GM12878 (cell line): ENCODE measurements around the gene COL24A1. TPM values are rescaled to one million over a fixed set of nuclear protein-coding genes. Genes with fewer than 3 reads are reported as not detected.

Source experiments
- ATAC-seq: fragments of 200-7000 bp; cut with Tn5 transposase; 3 replicates; pipeline ENCODE4 v1.9.1; 2020; ENCODE audit warnings: mild to moderate bottlenecking, moderate library complexity
- BruUV-seq: library from RNA; stranded (reverse); fragments of 400-500 nt; replicated peaks from 2 replicates; lab custom pipeline; 2021; lab: Mats Ljungman, UMichigan
- CTCF ChIA-PET: fragments of 300-600 bp; sonication (Branson Sonifier 250); formaldehyde crosslinking; extraction: SDS; loops from one replicate; lab custom pipeline; 2021; ENCODE audit warnings: inconsistent platforms; lab: Yijun Ruan, JAX
- POLR2A ChIA-PET: fragments of 350-600 bp; formaldehyde crosslinking; extraction: SDS; loops from one replicate; lab custom pipeline; 2021; ENCODE audit warnings: inconsistent platforms; lab: Charles Lee
- RAD21 ChIA-PET: fragments of 300-600 bp; sonication (Branson Sonifier 250); formaldehyde crosslinking; loops from one replicate; lab custom pipeline; 2023; ENCODE audit warnings: antibody characterized with exemption; ENCODE audit not compliant: unreplicated experiment; lab: Charles Lee
- SMC1A ChIA-PET: fragments of 300-600 bp; sonication (Branson Sonifier 250); formaldehyde crosslinking; loops from one replicate; lab custom pipeline; 2023; ENCODE audit not compliant: unreplicated experiment, uncharacterized antibody; lab: Charles Lee
- DNase-seq: peaks from one replicate; pipeline ENCODE4 v3.0.0-alpha.2; 2011; ENCODE audit warnings: low read depth, low spot score
- FAIRE-seq: peaks from 3 replicates; lab custom pipeline; 2011; peaks lifted over from hg19 to GRCh38; lab: Jason Lieb, UNC
- H2AFZ ChIP-seq: 2 replicates; pipeline ENCODE4 v1.6.0; 2011; ENCODE audit warnings: low read depth, low read length, control low read depth; ENCODE audit not compliant: control insufficient read depth
- H3K27ac ChIP-seq: 2 replicates; pipeline ENCODE4 v1.5.1; 2011; ENCODE audit warnings: control low read depth; ENCODE audit not compliant: control insufficient read depth, insufficient read depth
- H3K27me3 ChIP-seq, 2 experiments: replicated peaks in 1 of 2; 2 replicates each; pipeline versions ENCODE4 v1.6.0 to v1.6.1; 2011; ENCODE audit warnings: low read length in 1 of 2; ENCODE audit not compliant: control insufficient read depth in 2 of 2, insufficient read depth in 2 of 2
- H3K36me3 ChIP-seq, 2 experiments: 2 replicates each; pipeline ENCODE4 v1.5.1; 2011; ENCODE audit warnings: low read length in 1 of 2; ENCODE audit not compliant: control insufficient read depth in 2 of 2, insufficient read depth in 2 of 2
- H3K4me1 ChIP-seq: 2 replicates; pipeline ENCODE4 v1.6.1; 2011; ENCODE audit warnings: mild to moderate bottlenecking, low read length, moderate library complexity, mixed read lengths; ENCODE audit not compliant: control insufficient read depth, insufficient read depth
- H3K4me2 ChIP-seq: 2 replicates; pipeline ENCODE4 v1.6.0; 2011; ENCODE audit warnings: control low read depth; ENCODE audit not compliant: control insufficient read depth, insufficient read depth
- H3K4me3 ChIP-seq: fragments of 200-600 bp; sonication (generic); 2 replicates; pipeline ENCODE4 v1.5.1; 2016
- H3K79me2 ChIP-seq: 2 replicates; pipeline ENCODE4 v1.6.0; 2011; ENCODE audit warnings: low read length; ENCODE audit not compliant: control insufficient read depth, insufficient read depth
- H3K9ac ChIP-seq: 2 replicates; pipeline ENCODE4 v1.8.0; 2011; ENCODE audit warnings: low read length, control low read depth, mixed read lengths; ENCODE audit not compliant: control insufficient read depth, insufficient read depth
- H3K9me3 ChIP-seq: replicated peaks from 3 replicates; pipeline ENCODE4 v1.5.1; 2011; ENCODE audit warnings: mild to moderate bottlenecking, low read length; ENCODE audit not compliant: control insufficient read depth, insufficient read depth
- H4K20me1 ChIP-seq: 2 replicates; pipeline ENCODE4 v1.6.0; 2011; ENCODE audit not compliant: control insufficient read depth, insufficient read depth
- KAT2A ChIP-seq: conservative IDR thresholded peaks from 2 replicates; pipeline ENCODE4 v1.6.1; 2011; ENCODE audit warnings: low read depth, low read length; ENCODE audit not compliant: control insufficient read depth
- SREBF2 ChIP-seq: IDR thresholded peaks from 2 replicates; pipeline ENCODE4 v1.6.1; 2012; ENCODE audit warnings: mild to moderate bottlenecking, low read length
- STAT1 ChIP-seq: fragments of 450-650 bp; conservative IDR thresholded peaks from 2 replicates; pipeline ENCODE4 v1.6.1; 2014; ENCODE audit warnings: antibody characterized with exemption, mild to moderate bottlenecking
- SUPT20H ChIP-seq: IDR thresholded peaks from 2 replicates; pipeline ENCODE4 v1.6.1; 2011; ENCODE audit warnings: low read depth, mild to moderate bottlenecking, low read length, moderate library complexity, borderline replicate concordance; ENCODE audit not compliant: control insufficient read depth
- USF2 ChIP-seq: IDR thresholded peaks from 2 replicates; pipeline ENCODE4 v1.6.1; 2011; ENCODE audit warnings: low read depth, low read length, improper control_type of control experiment, borderline replicate concordance
- ZNF274 ChIP-seq: IDR thresholded peaks from one replicate; pipeline ENCODE4 v1.8.0; 2011; ENCODE audit not compliant: insufficient read length, insufficient read depth
- WGBS: methylation state at CpG from one replicate; pipeline ENCODE4 v1.1.6; 2016; ENCODE audit warnings: low lambda C conversion rate; ENCODE audit not compliant: insufficient replicate concordance, insufficient coverage; ENCODE audit errors: missing lambda C conversion rate; 5-methylcytosine and 5-hydroxymethylcytosine counted together
- in situ Hi-C: fragments of 300-500 bp; cut with MboI; formaldehyde crosslinking; loops from 9 replicates; pipeline ENCODE4 v1.14.3; 2018; ENCODE audit warnings: mixed read lengths
- intact Hi-C: fragments of 100-400 bp; cut with micrococcal nuclease; formaldehyde crosslinking; loops from one replicate; pipeline ENCODE4 v1.14.2; 2022; ENCODE audit not compliant: unreplicated experiment
- polyA plus RNA-seq, 11 experiments: library from polyadenylated mRNA; depleted of rRNA in 4 of 11; unstranded in 6 of 11; stranded (reverse) in 5 of 11; fragments of >200 nt; fragmentation: Nextera tagmentation in 4 of 11; fragmentation: Illumina TruSeq in 1 of 11; extraction: Ambion mirVana in 4 of 11; extraction: Trizol in 1 of 11; gene quantifications; 1 replicate in 1 of 11; 2 replicates in 10 of 11; pipeline versions ENCODE4 v1.2.1 to v1.2.3, GENCODE V29; 2011 to 2016; ENCODE audit warnings: inconsistent platforms in 2 of 11, missing spikeins in 2 of 11, low read depth in 1 of 11
- total RNA-seq, 4 experiments: library from RNA; depleted of rRNA in 3 of 4; stranded (reverse); fragments of >200 nt in 3 of 4; fragmentation: Illumina TruSeq in 1 of 4; extraction: Trizol in 1 of 4; gene quantifications; 2 replicates each; pipeline versions ENCODE4 v1.2.1 to v1.2.3, GENCODE V29; 2013 to 2021
- TF ChIP-seq, protein P1 (sequence below): IDR thresholded peaks from 2 replicates; pipeline ENCODE4 v1.6.1; 2011; ENCODE audit warnings: low read depth, mild to moderate bottlenecking, low read length, moderate library complexity, borderline replicate concordance; ENCODE audit errors: extremely low read depth

The COL24A1 gene
- total and polyA plus RNA-seq, 10 of the 15 experiments (the other 5 are each of a cell fraction or from before 2014, with no cell fraction given) = 0.19 to 4.1 (median 2.0) TPM

DNA sequence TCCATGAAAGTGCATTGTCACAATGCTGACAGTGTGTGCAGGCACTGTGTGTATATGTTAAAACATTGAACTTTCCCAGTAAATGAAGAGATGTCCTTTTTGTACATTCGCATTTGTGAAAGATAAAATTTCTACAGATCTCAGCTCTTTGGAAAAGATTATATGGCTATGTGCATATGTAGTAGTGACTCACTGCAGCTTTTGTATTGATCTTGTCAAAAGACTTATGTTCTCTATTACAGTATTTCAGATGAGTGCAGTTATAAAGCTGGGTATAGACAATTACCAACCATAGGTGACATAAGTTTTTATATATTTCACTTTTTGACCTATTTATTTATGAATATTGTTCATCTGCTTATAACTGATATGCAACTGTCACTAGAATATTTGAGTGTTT, 212.6 kb downstream of the COL24A1 start:
- no peak overlapping the region for H2AFZ ChIP-seq
- intact Hi-C loops (no loop called here), in situ Hi-C loops (no loop called here)
- no peak overlapping the region for H3K4me2 ChIP-seq
- FAIRE-seq (no peak), ATAC-seq (no peak), DNase-seq (no peak)
- 94% methylated on average over 1 of the region's 1 CpG for WGBS
- H3K4me3 ChIP-seq = no peak overlapping the region
- ChIA-PET POLR2A (no interaction called here), SMC1A (interaction anchor here (0.6 to 0.7 kb wide), 2 partner anchors 173 to 182 kb away, joined by 3 read pairs; no protein-coding TSS in a partner anchor), CTCF (interaction anchor here (0.6 to 1.9 kb wide), 4 partner anchors 10 to 72 kb away, joined by 3 to 7 read pairs (median 3); no protein-coding TSS in a partner anchor), RAD21 (no interaction called here)
- H3K27me3 ChIP-seq = no peaks in the 10 kb centered on the region
- H3K9me3 ChIP-seq = no peaks in the 10 kb centered on the region
- H4K20me1 ChIP-seq = no peaks in the 10 kb centered on the region
- H3K36me3 ChIP-seq = no peaks in the 10 kb centered on the region
- H3K27ac ChIP-seq = no peak overlapping the region
- no peak overlapping the region for H3K9ac ChIP-seq
- BruUV-seq = no TSS peak
- H3K79me2 ChIP-seq = no peaks in the 10 kb centered on the region
- TF ChIP-seq SUPT20H (no peak), STAT1 (no peak), ZNF274 (no peak), KAT2A (no peak), USF2 (no peak), SREBF2 (no peak)
- TF ChIP-seq, protein P1, sequence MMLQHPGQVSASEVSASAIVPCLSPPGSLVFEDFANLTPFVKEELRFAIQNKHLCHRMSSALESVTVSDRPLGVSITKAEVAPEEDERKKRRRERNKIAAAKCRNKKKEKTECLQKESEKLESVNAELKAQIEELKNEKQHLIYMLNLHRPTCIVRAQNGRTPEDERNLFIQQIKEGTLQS = no peak
- H3K4me1 ChIP-seq = peaks cover 5% of the 10 kb centered on the region; the same call in 1 of the 2 replicates
